Breast epithelium (tissue), 4 donors: Measurements from ENCODE around the gene ZNF787. TPM values are rescaled to one million over a fixed set of nuclear protein-coding genes. Genes with fewer than 3 reads are reported as not detected.
"Not testable (repeated sequence)": the region's sequence is repeated elsewhere in the genome, so short reads cannot be mapped to it uniquely, and the experiment has no call there.

ENCODE experiments used
- DNase-seq, 2 donors: peaks; one replicate each; pipeline ENCODE4 v3.0.0-alpha.2; 2019; ENCODE audit warnings: low spot score in 2 of 2
- H3K27ac ChIP-seq, 2 donors: fragments of 200-600 bp; sonication (generic) in 1 of 2; one replicate each; pipeline ENCODE4 v1.5.1; 2016 to 2019; ENCODE audit warnings: mild to moderate bottlenecking in 1 of 2
- H3K27me3 ChIP-seq, 2 donors: fragments of 200-600 bp; sonication (generic) in 1 of 2; one replicate each; pipeline versions ENCODE4 v1.5.1 to v1.6.0; 2017 to 2019; ENCODE audit warnings: control low read depth in 1 of 2, mild to moderate bottlenecking in 1 of 2
- H3K36me3 ChIP-seq: fragments of 200-600 bp; one replicate; pipeline ENCODE4 v1.5.1; 2019
- H3K4me1 ChIP-seq, 2 donors: fragments of 200-600 bp; sonication (generic); one replicate each; pipeline ENCODE4 v1.5.1; 2016 to 2019; ENCODE audit warnings: control low read depth in 1 of 2
- H3K4me3 ChIP-seq, 3 donors: fragments of 200-600 bp; sonication (generic); 1 replicate in 2 of 3; 2 replicates in 1 of 3; pipeline ENCODE4 v1.5.1; 2016 to 2019; ENCODE audit warnings: mild to moderate bottlenecking in 3 of 3, moderate library complexity in 2 of 3
- H3K9me3 ChIP-seq, 2 donors: fragments of 200-600 bp; sonication (generic) in 1 of 2; one replicate each; pipeline ENCODE4 v1.5.1; 2016 to 2019; ENCODE audit warnings: control low read depth in 1 of 2
- CTCF ChIP-seq, 3 donors: fragments of 450-650 bp; IDR thresholded peaks; one replicate each; pipeline ENCODE4 v1.5.1; 2016 to 2017; ENCODE audit warnings: antibody characterized with exemption in 3 of 3, mild to moderate bottlenecking in 3 of 3, moderate library complexity in 3 of 3
- POLR2A ChIP-seq: fragments of 450-650 bp; IDR thresholded peaks from one replicate; pipeline ENCODE4 v1.6.1; 2016; ENCODE audit warnings: antibody characterized with exemption, mild to moderate bottlenecking, moderate library complexity
- POLR2AphosphoS5 ChIP-seq, 3 donors: sonication (generic); formaldehyde crosslinking; IDR thresholded peaks; one replicate each; pipeline ENCODE4 v1.6.1; 2017; ENCODE audit warnings: antibody characterized with exemption in 3 of 3
- intact Hi-C: fragments of 100-400 bp; cut with DNase I; formaldehyde crosslinking; loops from one replicate; pipeline ENCODE4 v1.15.1; 2023; ENCODE audit warnings: low total_unique reads
- total RNA-seq, 3 donors: library from RNA; depleted of rRNA; stranded (reverse); fragments of >200 nt; gene quantifications; one replicate each; pipeline ENCODE4 v1.1.0, GENCODE V29; 2016

ZNF787 gene
- total RNA-seq, 3 donors from 2014 or later: 10.2 to 11.1 (median 10.4) TPM

GRCh38 chr19:56098731-56099568 is 22.1 kb downstream of the ZNF787 start:
- H3K27me3 ChIP-seq: no peaks in the 10 kb centered on the region
- no peak for DNase-seq
- H3K4me1 ChIP-seq: no peaks in the 10 kb centered on the region
- TF ChIP-seq POLR2AphosphoS5 (IDR thresholded peaks at IDR 0.05): no peak
- no peak for TF ChIP-seq POLR2A
- no peak for TF ChIP-seq CTCF (IDR thresholded peaks at IDR 0.05)
- H3K36me3 ChIP-seq: no peaks in the 10 kb centered on the region
- no peaks in the 10 kb centered on the region for H3K9me3 ChIP-seq
- H3K27ac ChIP-seq: no peak overlapping the region
- intact Hi-C loops: no loop called here
- no peak overlapping the region for H3K4me3 ChIP-seq

- H3K9me3 ChIP-seq, H3K27me3 ChIP-seq, H3K4me3 ChIP-seq, intact Hi-C loops, H3K27ac ChIP-seq, DNase-seq, H3K36me3 ChIP-seq, H3K4me1 ChIP-seq: not testable (repeated sequence)
Measured at GRCh38 chr19:56098237-56098636, 22.9 kb downstream of the ZNF787 start.

- H3K27me3 ChIP-seq: no peaks in the 10 kb centered on the region
- TF ChIP-seq CTCF (IDR thresholded peaks at IDR 0.05) (no peak), POLR2A (no peak), POLR2AphosphoS5 (IDR thresholded peaks at IDR 0.05) (no peak)
- H3K36me3 ChIP-seq: no peaks in the 10 kb centered on the region
Measured at GRCh38 chr19:56097776-56098175, 23.3 kb downstream of the ZNF787 start.

GRCh38 chr19:56097306-56097705 is 23.8 kb downstream of the ZNF787 start:
- Histone ChIP-seq H3K36me3 (no peaks in the 10 kb centered on the region), H3K4me1 (no peaks in the 10 kb centered on the region), H3K27ac (no peak overlapping the region), H3K9me3 (no peaks in the 10 kb centered on the region), H3K4me3 (no peak overlapping the region), H3K27me3 (no peaks in the 10 kb centered on the region)
- TF ChIP-seq POLR2A: no peak
- no peak for TF ChIP-seq POLR2AphosphoS5 (IDR thresholded peaks at IDR 0.05)
- intact Hi-C loops: no loop called here
- DNase-seq: no peak

More at GRCh38 chr19:56097776-56098175, 23.3 kb downstream of the ZNF787 start:
- H3K27ac ChIP-seq: no peak overlapping the region
- no peaks in the 10 kb centered on the region for H3K9me3 ChIP-seq
- intact Hi-C loops: no loop called here
- no peak for DNase-seq
- no peaks in the 10 kb centered on the region for H3K4me1 ChIP-seq
- H3K4me3 ChIP-seq: no peak overlapping the region

- Histone ChIP-seq H3K9me3 (no peaks in the 10 kb centered on the region), H3K27me3 (no peaks in the 10 kb centered on the region), H3K4me3 (no peak overlapping the region), H3K27ac (no peak overlapping the region), H3K4me1 (no peaks in the 10 kb centered on the region), H3K36me3 (no peaks in the 10 kb centered on the region)
- intact Hi-C loops: no loop called here
- TF ChIP-seq POLR2AphosphoS5 (IDR thresholded peaks at IDR 0.05): no peak
- TF ChIP-seq POLR2A: no peak
- no peak for TF ChIP-seq CTCF (IDR thresholded peaks at IDR 0.05)
- no peak for DNase-seq
Measured at GRCh38 chr19:56096665-56097064, 24.4 kb downstream of the ZNF787 start.

- TF ChIP-seq POLR2A (no peak), CTCF (IDR thresholded peaks at IDR 0.05) (no peak), POLR2AphosphoS5 (IDR thresholded peaks at IDR 0.05) (no peak)
- no peaks in the 10 kb centered on the region for H3K9me3 ChIP-seq
- no peaks in the 10 kb centered on the region for H3K27me3 ChIP-seq
- H3K36me3 ChIP-seq: no peaks in the 10 kb centered on the region
- DNase-seq: no peak
- H3K27ac ChIP-seq: no peak overlapping the region
- H3K4me1 ChIP-seq: peaks cover 0 to 4% of the 10 kb centered on the region in 2 donors
- no peak overlapping the region for H3K4me3 ChIP-seq
- intact Hi-C loops: no loop called here
Measured at GRCh38 chr19:56094449-56094848, 26.6 kb downstream of the ZNF787 start.
